ENCODE results near the gene RBFOX1. TPM values are rescaled to one million over a fixed set of nuclear protein-coding genes. Genes with fewer than 3 reads are reported as not detected.

RBFOX1 gene
- total RNA-seq, 1 donor from 2014 or later = 0.84 TPM

DNA sequence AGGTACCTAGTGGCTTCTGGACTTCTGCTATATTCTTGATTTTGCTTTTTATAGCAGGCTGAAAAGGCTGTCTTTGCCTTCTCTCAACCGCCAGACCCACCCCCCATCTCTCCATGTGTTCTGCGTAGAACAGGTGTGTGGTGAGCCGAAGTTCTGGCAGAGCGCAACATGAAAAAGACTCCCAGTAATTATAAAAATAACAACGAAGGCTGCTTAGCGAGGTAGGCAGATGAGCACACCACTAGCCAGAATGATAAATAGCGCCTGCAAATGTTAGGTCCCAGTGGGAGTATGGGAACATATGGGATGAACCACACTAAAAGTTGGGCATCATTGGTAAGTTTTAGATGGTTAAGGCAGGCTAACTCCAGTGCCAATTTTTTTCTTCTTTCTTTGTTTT is 14.0 kb upstream of the RBFOX1 start:
- Histone ChIP-seq H3K4me2 (ENCODE audit: low read length) (no peak overlapping the region), H2AFZ (ENCODE audit: low read depth, low read length) (no peak overlapping the region), H3K9me3 (ENCODE audit: insufficient read depth, low read depth, low read length) (peaks cover 3% of the 10 kb centered on the region), H3K9ac (ENCODE audit: low read length) (no peak overlapping the region), H3K27me3 (ENCODE audit: insufficient read depth, low read length) (no peaks in the 10 kb centered on the region), H3K36me3 (ENCODE audit: insufficient read depth, low read length) (no peaks in the 10 kb centered on the region), H3K79me2 (ENCODE audit: insufficient read depth, low read length) (no peaks in the 10 kb centered on the region), H3K4me3 (ENCODE audit: insufficient read depth, low read depth, low read length) (no peak overlapping the region), H3K27ac (ENCODE audit: low read depth, low read length) (no peak overlapping the region), H3K4me1 (ENCODE audit: insufficient read depth, low read length) (no peaks in the 10 kb centered on the region), H4K20me1 (ENCODE audit: insufficient read depth, low read length) (no peaks in the 10 kb centered on the region)
- no peaks in the 10 kb centered on the region for H3K36me3 Mint-ChIP-seq (ENCODE audit: low read depth, unreplicated experiment)
- H3K9me3 Mint-ChIP-seq (ENCODE audit: unreplicated experiment) = no peaks in the 10 kb centered on the region
- DNase-seq (ENCODE audit: low read depth) (no peak), FAIRE-seq (no peak)
- H3K4me1 Mint-ChIP-seq (ENCODE audit: low read depth, unreplicated experiment) = no peaks in the 10 kb centered on the region
- peaks cover 2% of the 10 kb centered on the region for H3K27me3 Mint-ChIP-seq (ENCODE audit: low read depth, unreplicated experiment)
- H3K27ac Mint-ChIP-seq (ENCODE audit: unreplicated experiment) = no peak overlapping the region
- TF ChIP-seq, protein P1, sequence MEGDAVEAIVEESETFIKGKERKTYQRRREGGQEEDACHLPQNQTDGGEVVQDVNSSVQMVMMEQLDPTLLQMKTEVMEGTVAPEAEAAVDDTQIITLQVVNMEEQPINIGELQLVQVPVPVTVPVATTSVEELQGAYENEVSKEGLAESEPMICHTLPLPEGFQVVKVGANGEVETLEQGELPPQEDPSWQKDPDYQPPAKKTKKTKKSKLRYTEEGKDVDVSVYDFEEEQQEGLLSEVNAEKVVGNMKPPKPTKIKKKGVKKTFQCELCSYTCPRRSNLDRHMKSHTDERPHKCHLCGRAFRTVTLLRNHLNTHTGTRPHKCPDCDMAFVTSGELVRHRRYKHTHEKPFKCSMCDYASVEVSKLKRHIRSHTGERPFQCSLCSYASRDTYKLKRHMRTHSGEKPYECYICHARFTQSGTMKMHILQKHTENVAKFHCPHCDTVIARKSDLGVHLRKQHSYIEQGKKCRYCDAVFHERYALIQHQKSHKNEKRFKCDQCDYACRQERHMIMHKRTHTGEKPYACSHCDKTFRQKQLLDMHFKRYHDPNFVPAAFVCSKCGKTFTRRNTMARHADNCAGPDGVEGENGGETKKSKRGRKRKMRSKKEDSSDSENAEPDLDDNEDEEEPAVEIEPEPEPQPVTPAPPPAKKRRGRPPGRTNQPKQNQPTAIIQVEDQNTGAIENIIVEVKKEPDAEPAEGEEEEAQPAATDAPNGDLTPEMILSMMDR (IDR thresholded peaks at IDR 0.05; ENCODE audit: insufficient read depth, low read depth, low read length) = no peak
- TF ChIP-seq EZH2 (IDR thresholded peaks at IDR 0.05; ENCODE audit: insufficient read depth, low read length) = no peak
- no peak overlapping the region for H3K4me3 Mint-ChIP-seq (ENCODE audit: unreplicated experiment)

DNA sequence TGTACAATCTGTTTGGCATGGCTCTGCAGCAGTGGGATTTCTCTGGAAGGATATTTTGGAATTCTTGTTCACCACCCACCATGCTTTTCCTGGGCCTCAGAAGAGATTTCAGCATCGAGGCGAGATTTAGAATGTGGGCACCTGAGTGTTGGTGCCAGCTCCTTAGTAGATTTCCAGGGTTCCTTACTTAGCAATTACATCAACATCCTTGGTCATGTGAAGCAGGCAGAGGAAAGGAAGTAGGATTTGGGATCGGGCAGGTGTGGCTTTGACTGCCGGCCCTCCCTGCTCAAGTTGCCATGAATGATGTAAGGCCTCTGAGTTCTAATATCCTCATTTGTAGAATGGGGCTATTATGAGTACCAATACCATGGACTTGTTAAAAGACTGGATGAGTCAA is 13.1 kb upstream of the RBFOX1 start:
- H3K27ac ChIP-seq (ENCODE audit: low read depth, low read length) = no peak overlapping the region
- TF ChIP-seq, protein P1 (IDR thresholded peaks at IDR 0.05; ENCODE audit: insufficient read depth, low read depth, low read length) = no peak
- TF ChIP-seq EZH2 (IDR thresholded peaks at IDR 0.05; ENCODE audit: insufficient read depth, low read length) = no peak
- FAIRE-seq = no peak
- no peaks in the 10 kb centered on the region for H3K27me3 ChIP-seq (ENCODE audit: insufficient read depth, low read length)
- H3K4me2 ChIP-seq (ENCODE audit: low read length) = no peak overlapping the region
- H3K36me3 ChIP-seq (ENCODE audit: insufficient read depth, low read length) = no peaks in the 10 kb centered on the region
- H3K4me1 Mint-ChIP-seq (ENCODE audit: low read depth, unreplicated experiment) = no peaks in the 10 kb centered on the region
- H3K4me3 ChIP-seq (ENCODE audit: insufficient read depth, low read depth, low read length) = no peak overlapping the region
- no peak overlapping the region for H2AFZ ChIP-seq (ENCODE audit: low read depth, low read length)
- no peak overlapping the region for H3K4me3 Mint-ChIP-seq (ENCODE audit: unreplicated experiment)
- H4K20me1 ChIP-seq (ENCODE audit: insufficient read depth, low read length) = no peaks in the 10 kb centered on the region
- no peak for DNase-seq (ENCODE audit: low read depth)
- peaks cover 3% of the 10 kb centered on the region for H3K9me3 ChIP-seq (ENCODE audit: insufficient read depth, low read depth, low read length)
- H3K9me3 Mint-ChIP-seq (ENCODE audit: unreplicated experiment) = no peaks in the 10 kb centered on the region
- no peak overlapping the region for H3K9ac ChIP-seq (ENCODE audit: low read length)
- no peaks in the 10 kb centered on the region for H3K36me3 Mint-ChIP-seq (ENCODE audit: low read depth, unreplicated experiment)
- peaks cover 3% of the 10 kb centered on the region for H3K27me3 Mint-ChIP-seq (ENCODE audit: low read depth, unreplicated experiment)
- no peaks in the 10 kb centered on the region for H3K4me1 ChIP-seq (ENCODE audit: insufficient read depth, low read length)
- H3K79me2 ChIP-seq (ENCODE audit: insufficient read depth, low read length) = no peaks in the 10 kb centered on the region
- no peak overlapping the region for H3K27ac Mint-ChIP-seq (ENCODE audit: unreplicated experiment)

DNA sequence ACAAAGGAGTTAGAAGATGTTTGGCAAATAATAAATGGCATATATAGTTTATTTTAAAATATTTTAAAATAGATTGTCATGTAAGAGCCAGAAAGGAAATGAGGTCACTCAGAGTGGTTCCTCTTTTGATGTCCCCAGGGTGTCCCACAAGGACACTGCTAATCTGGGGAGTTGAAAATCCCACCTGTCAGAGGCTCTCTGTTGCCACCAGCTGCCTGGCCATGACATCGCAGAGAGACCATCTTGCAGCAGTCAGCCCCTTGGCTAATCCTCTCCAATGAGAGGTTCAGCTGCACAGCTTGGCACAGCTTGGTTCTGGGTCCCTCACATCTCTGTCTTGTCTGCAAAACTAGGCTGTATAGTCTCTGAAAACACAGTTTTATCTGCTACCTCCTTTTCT is 11.0 kb upstream of the RBFOX1 start:
- Mint-ChIP-seq H3K27ac (ENCODE audit: unreplicated experiment) (no peak overlapping the region), H3K27me3 (ENCODE audit: low read depth, unreplicated experiment) (peaks cover 6% of the 10 kb centered on the region), H3K36me3 (ENCODE audit: low read depth, unreplicated experiment) (no peaks in the 10 kb centered on the region), H3K4me1 (ENCODE audit: low read depth, unreplicated experiment) (no peaks in the 10 kb centered on the region), H3K9me3 (ENCODE audit: unreplicated experiment) (no peaks in the 10 kb centered on the region), H3K4me3 (ENCODE audit: unreplicated experiment) (no peak overlapping the region)
- H3K36me3 ChIP-seq (ENCODE audit: insufficient read depth, low read length) = no peaks in the 10 kb centered on the region
- no peaks in the 10 kb centered on the region for H3K27me3 ChIP-seq (ENCODE audit: insufficient read depth, low read length)
- no peak overlapping the region for H3K4me2 ChIP-seq (ENCODE audit: low read length)
- no peak for DNase-seq (ENCODE audit: low read depth)
- H2AFZ ChIP-seq (ENCODE audit: low read depth, low read length) = no peak overlapping the region
- no peaks in the 10 kb centered on the region for H4K20me1 ChIP-seq (ENCODE audit: insufficient read depth, low read length)
- H3K9me3 ChIP-seq (ENCODE audit: insufficient read depth, low read depth, low read length) = peaks cover 4% of the 10 kb centered on the region
- FAIRE-seq = no peak
- no peak overlapping the region for H3K4me3 ChIP-seq (ENCODE audit: insufficient read depth, low read depth, low read length)
- no peak overlapping the region for H3K9ac ChIP-seq (ENCODE audit: low read length)
- no peaks in the 10 kb centered on the region for H3K4me1 ChIP-seq (ENCODE audit: insufficient read depth, low read length)
- H3K27ac ChIP-seq (ENCODE audit: low read depth, low read length) = no peak overlapping the region
- no peaks in the 10 kb centered on the region for H3K79me2 ChIP-seq (ENCODE audit: insufficient read depth, low read length)
- no peak for TF ChIP-seq EZH2 (IDR thresholded peaks at IDR 0.05; ENCODE audit: insufficient read depth, low read length)
- TF ChIP-seq, protein P1 (IDR thresholded peaks at IDR 0.05; ENCODE audit: insufficient read depth, low read depth, low read length) = no peak
